A673 (cell line): ENCODE results near the gene RAPGEF5.

Source experiments
- CTCF ChIP-seq: fragments of 300-800, 200-600 bp; sonication (generic); conservative IDR thresholded peaks from 2 replicates; pipeline ENCODE4 v1.5.1; 2017; ENCODE audit warnings: low read depth, mild to moderate bottlenecking, antibody characterized with exemption, low read length, moderate library complexity, mixed read lengths
- EZH2 ChIP-seq: fragments of 200-600 bp; sonication (generic); IDR thresholded peaks from 2 replicates; pipeline ENCODE4 v1.6.1; 2017; ENCODE audit warnings: borderline replicate concordance, low read depth, mild to moderate bottlenecking, mixed read lengths, antibody characterized with exemption, low read length; ENCODE audit not compliant: poor library complexity, severe bottlenecking

GRCh38 chr7:22364900-22365299 lies 7.9 kb upstream of the RAPGEF5 start:
- TF ChIP-seq CTCF (no peak), EZH2 (no peak)
